ENCODE measurements around the gene ST7L.

The ST7L gene

DNA sequence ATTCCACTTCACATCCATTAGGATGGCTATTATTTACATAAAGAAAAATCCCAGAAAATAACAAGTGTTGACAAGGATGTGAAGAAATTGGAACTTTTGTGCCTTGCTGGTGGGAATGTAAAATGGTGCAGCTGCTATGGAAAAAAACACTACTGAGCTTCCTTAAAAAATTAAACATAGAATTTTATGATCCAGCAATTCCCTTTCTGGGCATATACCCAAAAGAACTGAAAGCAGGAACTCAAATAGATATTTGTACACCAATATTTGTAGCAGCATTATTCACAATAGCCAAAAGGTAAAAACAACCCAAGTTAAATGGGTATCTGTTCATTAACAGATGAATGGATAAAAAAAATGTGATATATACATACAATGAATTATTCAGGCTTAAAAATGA lies 64.5 kb downstream of the ST7L start:
- no peak overlapping the region for H3K27ac ChIP-seq (ENCODE audit: low read depth, low read length)
- no peaks in the 10 kb centered on the region for H3K27me3 ChIP-seq (ENCODE audit: control insufficient read depth in 1 of 2, insufficient read depth in 2 of 2, low read length in 2 of 2)
- no peaks in the 10 kb centered on the region for H3K9me3 ChIP-seq (ENCODE audit: control insufficient read depth in 1 of 2, low read length in 2 of 2)
- no peaks in the 10 kb centered on the region for H3K4me1 ChIP-seq (ENCODE audit: control insufficient read depth in 1 of 2, insufficient read depth in 2 of 2, low read length in 2 of 2)
- H3K4me3 ChIP-seq (ENCODE audit: low read depth in 1 of 2, low read length in 2 of 2): no peak overlapping the region
- peaks cover 4 to 7% of the 10 kb centered on the region in 2 donors for H3K36me3 ChIP-seq (ENCODE audit: control insufficient read depth in 1 of 2, insufficient read depth in 2 of 2, low read length in 2 of 2)
- H3K9ac ChIP-seq (ENCODE audit: low read depth in 1 of 2, low read length in 2 of 2): no peak overlapping the region

DNA sequence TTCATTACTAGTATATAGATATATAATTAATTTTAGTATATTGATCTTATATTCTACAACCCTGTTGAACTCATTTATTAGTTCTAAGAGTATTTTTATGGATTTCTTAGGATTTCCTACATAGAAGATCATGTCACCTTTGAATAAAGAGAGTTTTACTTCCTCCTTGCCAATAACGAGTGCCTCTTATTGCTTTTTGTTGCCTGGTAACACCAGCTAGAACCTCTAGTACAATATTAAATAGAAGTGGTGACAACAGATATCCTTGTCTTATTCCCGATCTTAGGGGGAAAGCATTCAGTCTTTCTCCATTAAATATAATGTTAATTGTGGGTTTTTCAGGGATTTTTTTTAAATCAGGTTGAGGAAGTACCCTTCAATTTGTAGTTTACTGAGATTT lies 69.4 kb downstream of the ST7L start:
- no peaks in the 10 kb centered on the region for H3K4me1 ChIP-seq (ENCODE audit: control insufficient read depth in 1 of 2, insufficient read depth in 2 of 2, low read length in 2 of 2)
- no peak overlapping the region for H3K9ac ChIP-seq (ENCODE audit: low read depth in 1 of 2, low read length in 2 of 2)
- H3K9me3 ChIP-seq (ENCODE audit: control insufficient read depth in 1 of 2, low read length in 2 of 2): no peaks in the 10 kb centered on the region
- no peak overlapping the region for H3K27ac ChIP-seq (ENCODE audit: low read depth, low read length)
- H3K4me3 ChIP-seq (ENCODE audit: low read depth in 1 of 2, low read length in 2 of 2): no peak overlapping the region
- no peaks in the 10 kb centered on the region for H3K27me3 ChIP-seq (ENCODE audit: control insufficient read depth in 1 of 2, insufficient read depth in 2 of 2, low read length in 2 of 2)
- peaks cover 0 to 4% of the 10 kb centered on the region in 2 donors for H3K36me3 ChIP-seq (ENCODE audit: control insufficient read depth in 1 of 2, insufficient read depth in 2 of 2, low read length in 2 of 2)

DNA sequence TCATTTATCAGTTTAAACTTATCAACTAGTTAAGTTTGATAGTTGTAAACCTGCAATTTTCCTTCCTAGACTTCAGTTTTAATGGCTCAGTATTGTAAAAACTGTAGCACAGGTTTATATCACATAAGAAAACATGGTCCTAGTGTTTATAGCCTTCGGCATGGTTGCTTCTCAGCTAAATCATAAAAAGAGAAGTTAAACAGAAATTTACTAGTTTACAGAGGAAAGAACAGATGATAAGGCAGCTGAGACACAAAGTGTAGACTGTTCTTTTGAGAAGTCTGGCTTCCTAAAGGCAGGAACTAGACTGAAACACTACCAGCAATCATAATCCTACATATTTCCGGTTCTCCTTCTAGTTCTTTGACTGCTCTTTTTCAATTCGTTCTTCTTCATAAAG lies 70.4 kb downstream of the ST7L start:
- Histone ChIP-seq H3K36me3 (ENCODE audit: control insufficient read depth in 1 of 2, insufficient read depth in 2 of 2, low read length in 2 of 2) (peaks cover 0 to 4% of the 10 kb centered on the region in 2 donors), H3K4me1 (ENCODE audit: control insufficient read depth in 1 of 2, insufficient read depth in 2 of 2, low read length in 2 of 2) (no peaks in the 10 kb centered on the region)

DNA sequence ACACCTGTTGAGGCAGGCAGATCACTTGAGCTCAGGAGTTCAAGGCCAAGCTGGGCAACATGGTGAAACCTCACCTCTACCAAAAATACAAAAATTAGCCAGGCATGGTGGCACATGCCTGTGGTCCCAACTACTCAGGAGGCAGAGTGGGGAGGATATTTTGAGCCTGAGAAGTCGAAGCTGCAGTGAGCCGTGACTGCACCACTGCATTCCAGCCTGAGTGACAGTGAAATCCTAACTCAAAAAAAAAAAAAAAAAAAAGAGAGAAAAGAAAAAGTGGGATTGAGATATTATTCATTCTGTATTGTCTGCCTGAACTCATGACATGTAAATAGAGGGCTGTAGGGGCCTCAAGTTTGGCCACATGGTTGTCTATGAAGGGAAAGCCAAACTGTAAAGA lies 72.9 kb downstream of the ST7L start:
- Histone ChIP-seq H3K9ac (ENCODE audit: low read depth in 1 of 2, low read length in 2 of 2) (no peak overlapping the region), H3K4me1 (ENCODE audit: control insufficient read depth in 1 of 2, insufficient read depth in 2 of 2, low read length in 2 of 2) (no peaks in the 10 kb centered on the region), H3K4me3 (ENCODE audit: low read depth in 1 of 2, low read length in 2 of 2) (no peak overlapping the region), H3K36me3 (ENCODE audit: control insufficient read depth in 1 of 2, insufficient read depth in 2 of 2, low read length in 2 of 2) (peaks cover 0 to 7% of the 10 kb centered on the region in 2 donors), H3K27ac (ENCODE audit: low read depth, low read length) (no peak overlapping the region), H3K9me3 (ENCODE audit: control insufficient read depth in 1 of 2, low read length in 2 of 2) (no peaks in the 10 kb centered on the region), H3K27me3 (ENCODE audit: control insufficient read depth in 1 of 2, insufficient read depth in 2 of 2, low read length in 2 of 2) (no peaks in the 10 kb centered on the region)

More for the DNA sequence above, 70.4 kb downstream of the ST7L start:
- H3K9me3 ChIP-seq (ENCODE audit: control insufficient read depth in 1 of 2, low read length in 2 of 2): no peaks in the 10 kb centered on the region
- no peaks in the 10 kb centered on the region for H3K27me3 ChIP-seq (ENCODE audit: control insufficient read depth in 1 of 2, insufficient read depth in 2 of 2, low read length in 2 of 2)
- no peak overlapping the region for H3K27ac ChIP-seq (ENCODE audit: low read depth, low read length)
- H3K9ac ChIP-seq (ENCODE audit: low read depth in 1 of 2, low read length in 2 of 2): no peak overlapping the region
- H3K4me3 ChIP-seq (ENCODE audit: low read depth in 1 of 2, low read length in 2 of 2): no peak overlapping the region

DNA sequence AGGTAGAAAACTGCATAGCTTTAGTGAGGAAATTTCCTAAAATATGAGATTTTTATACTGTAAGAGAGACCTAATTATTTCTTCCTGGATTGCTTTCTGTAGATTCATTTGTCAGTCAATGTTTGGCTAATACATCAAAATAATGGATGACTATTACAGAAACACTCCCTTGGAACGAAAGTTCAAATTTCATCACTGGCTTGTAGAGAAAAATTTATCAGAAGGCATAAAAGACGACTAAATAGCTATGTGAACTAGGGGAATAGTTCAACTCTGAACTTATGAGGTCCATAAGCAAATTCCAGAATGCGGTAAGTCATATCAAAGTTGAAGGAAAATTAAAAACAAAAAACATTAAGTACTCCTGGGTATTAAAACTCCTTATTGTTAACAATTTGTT lies 74.2 kb downstream of the ST7L start:
- H3K36me3 ChIP-seq (ENCODE audit: control insufficient read depth in 1 of 2, insufficient read depth in 2 of 2, low read length in 2 of 2): peaks cover 5 to 16% of the 10 kb centered on the region in 2 donors
- H3K4me1 ChIP-seq (ENCODE audit: control insufficient read depth in 1 of 2, insufficient read depth in 2 of 2, low read length in 2 of 2): no peaks in the 10 kb centered on the region
- H3K9me3 ChIP-seq (ENCODE audit: control insufficient read depth in 1 of 2, low read length in 2 of 2): no peaks in the 10 kb centered on the region
- H3K27me3 ChIP-seq (ENCODE audit: control insufficient read depth in 1 of 2, insufficient read depth in 2 of 2, low read length in 2 of 2): no peaks in the 10 kb centered on the region
- no peak overlapping the region for H3K9ac ChIP-seq (ENCODE audit: low read depth in 1 of 2, low read length in 2 of 2)
- H3K4me3 ChIP-seq (ENCODE audit: low read depth in 1 of 2, low read length in 2 of 2): no peak overlapping the region
- no peak overlapping the region for H3K27ac ChIP-seq (ENCODE audit: low read depth, low read length)

DNA sequence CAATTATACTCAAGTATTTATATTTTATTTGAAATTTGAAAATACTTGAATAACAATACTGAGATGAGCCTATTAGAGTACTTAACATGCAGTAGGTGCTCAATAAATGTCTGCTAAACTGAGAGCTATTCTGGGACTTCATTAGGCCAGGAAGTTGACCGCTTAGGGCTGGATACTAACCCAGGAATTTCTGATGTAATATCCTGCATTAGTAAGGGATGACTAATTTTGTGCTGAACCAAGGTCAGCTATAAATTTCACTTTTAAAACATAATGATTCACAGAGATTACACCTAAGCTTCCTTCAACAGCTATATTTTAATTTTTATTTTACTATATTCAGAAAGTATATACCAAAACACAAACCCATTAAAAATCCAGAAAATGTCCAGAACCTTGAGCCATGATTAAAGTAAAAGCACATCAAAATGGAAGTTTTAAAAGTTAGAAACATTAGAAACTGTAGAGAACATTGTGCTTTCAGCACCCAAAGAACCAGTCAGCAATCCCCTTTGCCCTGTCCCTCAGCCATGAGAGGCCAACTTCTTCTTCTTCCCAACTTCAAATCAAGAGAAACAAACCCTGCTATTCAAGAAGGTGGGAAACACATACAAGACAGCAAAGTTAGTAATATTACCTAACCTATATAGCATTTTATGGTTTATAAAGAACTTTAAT lies 74.8 kb downstream of the ST7L start:
- Histone ChIP-seq H3K4me3 (ENCODE audit: low read depth in 1 of 2, low read length in 2 of 2) (no peak overlapping the region), H3K27ac (ENCODE audit: low read depth, low read length) (no peak overlapping the region), H3K9ac (ENCODE audit: low read depth in 1 of 2, low read length in 2 of 2) (no peak overlapping the region), H3K27me3 (ENCODE audit: control insufficient read depth in 1 of 2, insufficient read depth in 2 of 2, low read length in 2 of 2) (no peaks in the 10 kb centered on the region), H3K36me3 (ENCODE audit: control insufficient read depth in 1 of 2, insufficient read depth in 2 of 2, low read length in 2 of 2) (peaks cover 7 to 17% of the 10 kb centered on the region in 2 donors), H3K4me1 (ENCODE audit: control insufficient read depth in 1 of 2, insufficient read depth in 2 of 2, low read length in 2 of 2) (no peaks in the 10 kb centered on the region), H3K9me3 (ENCODE audit: control insufficient read depth in 1 of 2, low read length in 2 of 2) (no peaks in the 10 kb centered on the region)

DNA sequence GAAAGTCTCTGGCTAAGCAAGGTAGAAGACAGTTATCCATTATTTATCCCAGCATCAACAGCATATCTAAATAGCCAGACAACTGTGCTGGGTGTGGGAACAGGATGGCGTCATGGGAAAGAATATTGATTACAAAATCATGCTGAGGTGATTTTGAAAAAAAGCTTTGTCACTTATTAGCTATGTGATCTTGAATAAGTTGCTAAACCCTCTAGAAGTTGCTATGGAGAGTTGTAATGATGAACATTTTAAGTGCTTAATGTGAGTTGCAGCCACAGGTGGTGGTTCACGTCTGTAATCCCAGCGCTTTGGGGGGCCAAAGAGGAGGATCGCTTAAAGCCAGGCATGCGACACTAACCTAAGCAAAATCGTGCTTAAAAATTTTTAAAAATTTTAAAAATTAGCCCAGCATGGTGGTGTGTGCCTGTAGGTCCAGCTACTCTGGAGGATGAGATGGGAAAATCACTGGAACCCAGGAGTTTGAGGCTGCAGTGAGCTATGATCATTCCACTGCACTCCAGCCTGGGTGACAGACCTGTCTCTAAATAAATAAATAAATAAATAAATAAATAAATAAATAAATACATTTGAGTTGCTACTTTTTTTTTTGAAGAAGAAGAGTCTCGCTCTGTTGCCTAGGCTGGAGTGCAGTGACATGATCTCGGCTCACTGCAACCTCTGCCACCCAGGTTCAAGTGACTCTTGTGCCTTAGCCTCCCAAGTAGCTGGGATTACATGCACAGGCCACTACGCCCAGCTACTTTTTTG lies 76.6 kb downstream of the ST7L start:
- no peaks in the 10 kb centered on the region for H3K27me3 ChIP-seq (ENCODE audit: control insufficient read depth in 1 of 2, insufficient read depth in 2 of 2, low read length in 2 of 2)
- no peak overlapping the region for H3K9ac ChIP-seq (ENCODE audit: low read depth in 1 of 2, low read length in 2 of 2)
- H3K4me1 ChIP-seq (ENCODE audit: control insufficient read depth in 1 of 2, insufficient read depth in 2 of 2, low read length in 2 of 2): no peaks in the 10 kb centered on the region
- no peaks in the 10 kb centered on the region for H3K9me3 ChIP-seq (ENCODE audit: control insufficient read depth in 1 of 2, low read length in 2 of 2)
- H3K27ac ChIP-seq (ENCODE audit: low read depth, low read length): no peak overlapping the region
- no peak overlapping the region for H3K4me3 ChIP-seq (ENCODE audit: low read depth in 1 of 2, low read length in 2 of 2)
- H3K36me3 ChIP-seq (ENCODE audit: control insufficient read depth in 1 of 2, insufficient read depth in 2 of 2, low read length in 2 of 2): peaks cover 7 to 22% of the 10 kb centered on the region in 2 donors

DNA sequence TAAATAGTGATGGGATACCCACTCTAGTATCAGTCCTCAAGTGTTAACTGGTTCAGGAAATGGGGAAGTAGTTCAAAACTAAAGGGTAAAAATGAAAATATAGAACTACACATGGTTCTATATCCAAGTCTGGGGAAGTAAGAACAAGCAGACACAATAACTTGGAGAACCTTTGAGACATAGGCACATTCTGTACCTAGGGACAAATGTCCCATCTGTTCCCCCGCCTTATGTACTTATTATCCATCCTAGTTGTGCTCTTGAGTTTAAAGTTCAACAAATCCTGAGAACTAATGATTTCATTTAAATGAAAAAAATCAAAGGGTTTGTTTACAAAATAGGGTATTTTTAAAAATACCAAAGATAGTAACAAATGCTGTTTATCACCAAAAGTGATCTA lies 77.6 kb downstream of the ST7L start:
- Histone ChIP-seq H3K9me3 (ENCODE audit: control insufficient read depth in 1 of 2, low read length in 2 of 2) (no peaks in the 10 kb centered on the region), H3K4me3 (ENCODE audit: low read depth in 1 of 2, low read length in 2 of 2) (no peak overlapping the region), H3K4me1 (ENCODE audit: control insufficient read depth in 1 of 2, insufficient read depth in 2 of 2, low read length in 2 of 2) (no peaks in the 10 kb centered on the region), H3K9ac (ENCODE audit: low read depth in 1 of 2, low read length in 2 of 2) (no peak overlapping the region), H3K27me3 (ENCODE audit: control insufficient read depth in 1 of 2, insufficient read depth in 2 of 2, low read length in 2 of 2) (no peaks in the 10 kb centered on the region), H3K36me3 (ENCODE audit: control insufficient read depth in 1 of 2, insufficient read depth in 2 of 2, low read length in 2 of 2) (peaks cover 7 to 22% of the 10 kb centered on the region in 2 donors), H3K27ac (ENCODE audit: low read depth, low read length) (no peak overlapping the region)

DNA sequence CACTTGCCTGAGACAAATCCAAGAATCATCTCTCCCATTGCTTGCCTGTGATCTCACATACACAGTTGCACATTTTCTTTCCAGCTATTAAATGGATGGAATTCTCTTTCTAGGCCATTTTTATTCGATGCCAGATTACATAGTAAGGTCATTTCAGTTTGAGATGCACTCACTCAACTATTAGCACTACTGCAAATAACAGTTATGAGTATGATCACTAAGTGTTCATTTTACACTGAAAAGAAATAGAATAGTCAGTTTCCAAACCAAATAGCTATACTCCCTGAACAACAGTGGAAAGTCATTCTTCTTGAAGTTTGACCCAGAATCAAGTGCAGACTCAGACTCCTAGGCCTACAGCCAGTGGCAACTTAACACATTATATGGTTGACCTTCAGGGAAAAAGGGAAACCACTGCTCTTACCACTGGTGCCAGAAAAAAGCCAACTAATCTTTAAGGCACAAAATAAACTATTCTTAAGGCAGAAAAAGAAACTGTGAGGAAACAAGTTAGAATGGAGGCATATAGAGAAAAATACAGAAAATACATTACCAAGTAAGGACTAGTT lies 78.6 kb downstream of the ST7L start:
- Histone ChIP-seq H3K27me3 (ENCODE audit: control insufficient read depth in 1 of 2, insufficient read depth in 2 of 2, low read length in 2 of 2) (no peaks in the 10 kb centered on the region), H3K27ac (ENCODE audit: low read depth, low read length) (no peak overlapping the region), H3K9ac (ENCODE audit: low read depth in 1 of 2, low read length in 2 of 2) (no peak overlapping the region), H3K9me3 (ENCODE audit: control insufficient read depth in 1 of 2, low read length in 2 of 2) (no peaks in the 10 kb centered on the region), H3K4me3 (ENCODE audit: low read depth in 1 of 2, low read length in 2 of 2) (no peak overlapping the region), H3K4me1 (ENCODE audit: control insufficient read depth in 1 of 2, insufficient read depth in 2 of 2, low read length in 2 of 2) (no peaks in the 10 kb centered on the region), H3K36me3 (ENCODE audit: control insufficient read depth in 1 of 2, insufficient read depth in 2 of 2, low read length in 2 of 2) (peaks cover 7 to 22% of the 10 kb centered on the region in 2 donors)

DNA sequence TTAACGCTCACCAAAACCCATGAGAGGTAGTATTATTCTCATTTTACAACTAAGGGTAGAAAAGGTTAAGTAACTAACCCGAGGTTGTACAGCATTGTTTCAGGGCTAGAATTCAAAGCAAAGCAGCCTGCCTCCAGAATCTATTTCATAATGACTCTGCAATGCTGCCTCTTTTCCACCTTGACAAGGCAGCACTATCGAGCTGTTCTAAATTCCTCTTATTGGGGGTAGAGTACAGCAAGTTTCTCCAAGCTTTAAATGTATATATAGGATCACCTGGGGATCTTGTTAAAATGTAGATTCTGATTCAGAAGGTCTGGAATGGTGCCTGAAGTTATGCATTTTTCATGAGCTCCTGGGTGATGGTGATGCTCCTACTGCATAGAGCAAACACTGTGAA lies 80.1 kb downstream of the ST7L start:
- Histone ChIP-seq H3K9ac (ENCODE audit: low read depth in 1 of 2, low read length in 2 of 2) (no peak overlapping the region), H3K36me3 (ENCODE audit: control insufficient read depth in 1 of 2, insufficient read depth in 2 of 2, low read length in 2 of 2) (peaks cover 7 to 22% of the 10 kb centered on the region in 2 donors), H3K4me3 (ENCODE audit: low read depth in 1 of 2, low read length in 2 of 2) (no peak overlapping the region), H3K27ac (ENCODE audit: low read depth, low read length) (no peak overlapping the region), H3K27me3 (ENCODE audit: control insufficient read depth in 1 of 2, insufficient read depth in 2 of 2, low read length in 2 of 2) (no peaks in the 10 kb centered on the region), H3K9me3 (ENCODE audit: control insufficient read depth in 1 of 2, low read length in 2 of 2) (no peaks in the 10 kb centered on the region), H3K4me1 (ENCODE audit: control insufficient read depth in 1 of 2, insufficient read depth in 2 of 2, low read length in 2 of 2) (no peaks in the 10 kb centered on the region)

All from duodenal mucosa (tissue), 2 donors.